Measurements from ENCODE around the gene PRDX5.
A peak's percentile ranks its signal among the peaks of the same experiment; 100 is the strongest.

Gene PRDX5

DNA sequence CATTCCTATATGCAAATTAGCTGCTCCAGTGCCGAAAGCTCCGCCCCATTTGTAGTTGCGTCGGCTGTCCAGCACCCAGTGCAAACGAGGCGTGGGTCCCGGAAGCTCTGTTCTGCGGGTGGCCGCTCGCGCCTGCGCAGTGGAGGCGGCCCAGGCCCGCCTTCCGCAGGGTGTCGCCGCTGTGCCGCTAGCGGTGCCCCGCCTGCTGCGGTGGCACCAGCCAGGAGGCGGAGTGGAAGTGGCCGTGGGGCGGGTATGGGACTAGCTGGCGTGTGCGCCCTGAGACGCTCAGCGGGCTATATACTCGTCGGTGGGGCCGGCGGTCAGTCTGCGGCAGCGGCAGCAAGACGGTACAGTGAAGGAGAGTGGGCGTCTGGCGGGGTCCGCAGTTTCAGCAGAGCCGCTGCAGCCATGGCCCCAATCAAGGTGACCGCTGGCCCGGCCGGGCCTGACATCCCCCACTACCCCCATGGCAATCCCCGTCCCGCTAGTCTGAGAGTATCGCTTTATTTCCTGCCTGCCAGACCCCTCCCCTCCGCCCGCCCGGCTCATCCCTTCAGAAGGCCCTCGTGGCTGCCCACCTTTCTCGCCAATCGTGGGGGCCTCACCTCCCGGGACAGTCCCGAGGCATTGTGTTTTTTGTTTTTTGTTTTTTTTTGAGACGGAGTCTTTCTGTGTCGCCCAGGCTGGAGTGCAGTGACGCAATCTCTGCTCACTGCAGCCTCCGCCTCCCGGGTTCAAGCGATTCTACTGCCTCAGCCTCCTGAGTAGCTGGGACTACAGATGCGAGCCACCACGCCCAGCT, at the start of gene PRDX5:
Gene PRDX5 (plus strand): TSS at position 161 of the 805 bp plus-strand sequence. CDS start 95 bp downstream, at position 256.
- Histone ChIP-seq H3K9ac (ENCODE audit: low read length) (peak within 1 kb of the TSS; percentile 92), H3K27ac (ENCODE audit: low read length) (peak within 1 kb of the TSS; percentile 100), H3K36me3 (replicated peaks; ENCODE audit: insufficient read depth, low read length) (no peaks in the 10 kb centered on the region), H3K4me3 (ENCODE audit: low read length) (peak within 1 kb of the TSS; percentile 78), H3F3A (ENCODE audit: insufficient read depth, low read length) (peaks cover 39% of the 10 kb centered on the region), H4K20me1 (ENCODE audit: insufficient read depth, low read length) (no peaks in the 10 kb centered on the region), H3K4me1 (ENCODE audit: low read length) (peaks cover 6% of the 10 kb centered on the region), H3K9me2 (replicated peaks; ENCODE audit: insufficient read depth, low read length) (no peaks in the 10 kb centered on the region), H3K27me3 (replicated peaks; ENCODE audit: insufficient read depth, low read length) (no peaks in the 10 kb centered on the region), H3K9me3 (replicated peaks; ENCODE audit: insufficient read depth, low read length) (no peaks in the 10 kb centered on the region), H3K4me2 (ENCODE audit: low read depth, low read length) (peak within 1 kb of the TSS; percentile 93), H2AFZ (ENCODE audit: low read length) (peak within 1 kb of the TSS; percentile 63), H3K79me2 (ENCODE audit: low read length) (peaks cover 45% of the 10 kb centered on the region)
- peak; percentile 98 for DNase-seq
- no peak for TF ChIP-seq EZH2 (optimal IDR thresholded peaks at IDR 0.05; ENCODE audit: low read depth, low read length)
- TF ChIP-seq, protein P1, sequence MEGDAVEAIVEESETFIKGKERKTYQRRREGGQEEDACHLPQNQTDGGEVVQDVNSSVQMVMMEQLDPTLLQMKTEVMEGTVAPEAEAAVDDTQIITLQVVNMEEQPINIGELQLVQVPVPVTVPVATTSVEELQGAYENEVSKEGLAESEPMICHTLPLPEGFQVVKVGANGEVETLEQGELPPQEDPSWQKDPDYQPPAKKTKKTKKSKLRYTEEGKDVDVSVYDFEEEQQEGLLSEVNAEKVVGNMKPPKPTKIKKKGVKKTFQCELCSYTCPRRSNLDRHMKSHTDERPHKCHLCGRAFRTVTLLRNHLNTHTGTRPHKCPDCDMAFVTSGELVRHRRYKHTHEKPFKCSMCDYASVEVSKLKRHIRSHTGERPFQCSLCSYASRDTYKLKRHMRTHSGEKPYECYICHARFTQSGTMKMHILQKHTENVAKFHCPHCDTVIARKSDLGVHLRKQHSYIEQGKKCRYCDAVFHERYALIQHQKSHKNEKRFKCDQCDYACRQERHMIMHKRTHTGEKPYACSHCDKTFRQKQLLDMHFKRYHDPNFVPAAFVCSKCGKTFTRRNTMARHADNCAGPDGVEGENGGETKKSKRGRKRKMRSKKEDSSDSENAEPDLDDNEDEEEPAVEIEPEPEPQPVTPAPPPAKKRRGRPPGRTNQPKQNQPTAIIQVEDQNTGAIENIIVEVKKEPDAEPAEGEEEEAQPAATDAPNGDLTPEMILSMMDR (IDR thresholded peaks at IDR 0.05; ENCODE audit: low read length), result peak; percentile 25; the same call in 1 of the 2 replicates

DNA sequence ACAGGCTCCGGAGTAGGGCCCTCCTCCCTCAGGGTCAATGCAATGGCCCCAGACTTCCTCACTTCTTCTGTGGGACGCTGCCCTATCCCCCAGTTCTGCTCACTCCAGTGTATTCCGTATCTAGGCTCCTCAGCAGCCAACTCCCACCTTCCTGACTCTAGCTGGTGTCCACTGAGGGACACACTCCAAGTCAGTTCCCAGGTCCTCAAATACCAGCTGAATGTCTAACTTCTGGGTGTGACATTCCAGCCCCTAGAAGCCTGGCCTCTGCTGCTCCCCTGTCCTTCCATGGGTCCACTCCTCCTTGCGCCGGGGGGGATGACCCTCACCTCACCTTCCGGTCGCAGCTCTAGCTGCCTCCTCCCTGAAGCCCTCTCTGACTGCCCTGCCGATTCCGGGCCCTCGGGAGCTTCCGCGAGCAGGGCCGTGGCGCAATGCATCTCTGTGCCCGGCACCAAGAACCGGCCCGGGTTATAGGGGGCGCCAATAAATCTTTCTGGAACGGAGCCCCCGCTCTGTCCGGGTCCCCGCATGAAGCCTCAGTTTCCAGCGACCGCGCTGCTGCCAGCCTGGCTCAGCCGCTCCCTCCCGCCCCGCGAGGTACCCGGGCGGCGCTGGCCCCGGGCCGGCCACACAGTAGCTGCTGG, 48.9 kb upstream of the PRDX5 start:
- no peaks in the 10 kb centered on the region for H4K20me1 ChIP-seq (ENCODE audit: insufficient read depth, low read length)
- H3K4me2 ChIP-seq (ENCODE audit: low read depth, low read length), result peak overlapping the region; percentile 83
- H3K36me3 ChIP-seq (replicated peaks; ENCODE audit: insufficient read depth, low read length), result no peaks in the 10 kb centered on the region
- no peaks in the 10 kb centered on the region for H3K27me3 ChIP-seq (replicated peaks; ENCODE audit: insufficient read depth, low read length)
- 0 out of 2 replicates have a peak, but pooled peaks cover 5% of the 10 kb centered on the region for H3K4me1 ChIP-seq (ENCODE audit: low read length)
- peak overlapping the region; percentile 80 for H3K4me3 ChIP-seq (ENCODE audit: low read length)
- H3K9me2 ChIP-seq (replicated peaks; ENCODE audit: insufficient read depth, low read length), result no peaks in the 10 kb centered on the region
- H3F3A ChIP-seq (ENCODE audit: insufficient read depth, low read length), result peaks cover 26% of the 10 kb centered on the region
- H3K27ac ChIP-seq (ENCODE audit: low read length), result peak overlapping the region; percentile 83
- H3K9me3 ChIP-seq (replicated peaks; ENCODE audit: insufficient read depth, low read length), result no peaks in the 10 kb centered on the region
- peaks cover 11% of the 10 kb centered on the region; the same call in 1 of the 2 replicates for H3K79me2 ChIP-seq (ENCODE audit: low read length)
- TF ChIP-seq, protein P1 (IDR thresholded peaks at IDR 0.05; ENCODE audit: low read length), result no peak
- TF ChIP-seq EZH2phosphoT487 (IDR thresholded peaks at IDR 0.05; ENCODE audit: low read length), result no peak
- no peak for TF ChIP-seq EZH2 (optimal IDR thresholded peaks at IDR 0.05; ENCODE audit: low read depth, low read length)
- peak; percentile 54 for DNase-seq
- H2AFZ ChIP-seq (ENCODE audit: low read length), result peak overlapping the region; percentile 73
- H3K9ac ChIP-seq (ENCODE audit: low read length), result peak overlapping the region; percentile 84

- TF ChIP-seq, protein P1 (IDR thresholded peaks at IDR 0.05; ENCODE audit: low read length), result peak; percentile 11; the same call in 1 of the 2 replicates
- TF ChIP-seq EZH2phosphoT487 (IDR thresholded peaks at IDR 0.05; ENCODE audit: low read length) (no peak), EZH2 (optimal IDR thresholded peaks at IDR 0.05; ENCODE audit: low read depth, low read length) (no peak)
These were observed 48.2 kb upstream of the PRDX5 start for GRCh38 chr11:64269540-64270220.

More at GRCh38 chr11:64269540-64270220, 48.2 kb upstream of the PRDX5 start:
- Histone ChIP-seq H3K79me2 (ENCODE audit: low read length) (peaks cover 11% of the 10 kb centered on the region; the same call in 1 of the 2 replicates), H3K4me2 (ENCODE audit: low read depth, low read length) (peak overlapping the region; percentile 83), H3K4me1 (ENCODE audit: low read length) (0 out of 2 replicates have a peak, but pooled peaks cover 5% of the 10 kb centered on the region), H3K9me3 (replicated peaks; ENCODE audit: insufficient read depth, low read length) (no peaks in the 10 kb centered on the region), H3K36me3 (replicated peaks; ENCODE audit: insufficient read depth, low read length) (no peaks in the 10 kb centered on the region), H3K4me3 (ENCODE audit: low read length) (peak overlapping the region; percentile 80), H3K27ac (ENCODE audit: low read length) (peak overlapping the region; percentile 83), H3K27me3 (replicated peaks; ENCODE audit: insufficient read depth, low read length) (no peaks in the 10 kb centered on the region), H3K9me2 (replicated peaks; ENCODE audit: insufficient read depth, low read length) (no peaks in the 10 kb centered on the region), H2AFZ (ENCODE audit: low read length) (peak overlapping the region; percentile 73), H3K9ac (ENCODE audit: low read length) (peak overlapping the region; percentile 84), H3F3A (ENCODE audit: insufficient read depth, low read length) (peaks cover 26% of the 10 kb centered on the region), H4K20me1 (ENCODE audit: insufficient read depth, low read length) (no peaks in the 10 kb centered on the region)
- peak; percentile 99 for DNase-seq

Measured in MM.1S (cell line).